Endothelial cell of umbilical vein (primary cell): ENCODE measurements around the gene CCDC3.

Experiments
- CTCF ChIP-seq, 2 donors: IDR thresholded peaks; 1 replicate in 1 of 2; 2 replicates in 1 of 2; pipeline ENCODE4 v1.5.1; 2011; ENCODE audit warnings: low read length in 2 of 2, mild to moderate bottlenecking in 2 of 2, moderate library complexity in 2 of 2, control low read depth in 1 of 2, inconsistent platforms in 1 of 2, low read depth in 1 of 2; ENCODE audit not compliant: insufficient read depth in 1 of 2; ENCODE audit errors: extremely low read depth in 1 of 2
- EZH2 ChIP-seq: IDR thresholded peaks from 2 replicates; pipeline ENCODE4 v1.6.1; 2012; ENCODE audit warnings: borderline replicate concordance, low read depth, mild to moderate bottlenecking, moderate library complexity, low read length, inconsistent platforms; ENCODE audit not compliant: severe bottlenecking
- POLR2A ChIP-seq: IDR thresholded peaks from 2 replicates; pipeline ENCODE4 v1.6.1; 2012; ENCODE audit warnings: low read depth, mild to moderate bottlenecking, control low read depth, low read length

DNA sequence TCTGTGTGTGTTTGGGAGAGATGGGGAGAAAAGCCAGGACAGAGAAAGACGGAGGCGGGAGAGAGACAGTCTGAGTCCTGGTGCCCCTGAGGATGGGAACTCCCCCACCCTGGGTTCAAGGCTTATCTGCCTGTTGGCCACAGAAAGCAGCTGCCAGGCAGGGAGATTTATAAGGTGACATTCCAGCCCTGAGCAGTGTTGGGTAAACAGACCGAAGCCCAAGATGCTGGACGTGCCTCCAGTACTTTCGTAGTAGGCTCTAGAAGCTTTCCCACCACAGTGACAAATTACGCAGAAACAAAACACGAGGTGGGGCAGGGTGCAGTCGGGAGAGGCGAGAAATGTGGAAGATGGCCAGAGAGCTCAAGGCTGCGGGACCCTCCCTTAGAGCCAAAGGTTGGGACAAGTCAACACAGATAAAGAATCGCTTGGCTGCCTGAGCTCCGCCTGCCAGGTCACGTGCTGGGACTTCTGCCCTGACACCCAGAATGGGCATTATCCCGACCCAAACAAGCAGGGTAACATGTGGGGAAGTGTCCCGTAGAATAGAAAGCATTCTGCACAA is 41.1 kb downstream of the CCDC3 start:
- TF ChIP-seq CTCF (IDR thresholded peaks at IDR 0.05; ENCODE audit: extremely low read depth in 1 of 2, insufficient read depth in 1 of 2, low read depth in 1 of 2, low read length in 2 of 2): no peak
- no peak for TF ChIP-seq EZH2
- no peak for TF ChIP-seq POLR2A
